NK-92 (cell line): ENCODE data around the gene STAG1.
"Not testable (repeated sequence)": the region's sequence is repeated elsewhere in the genome, so short reads cannot be mapped to it uniquely, and the experiment has no call there.

Source experiments
- DNase-seq: peaks from one replicate; lab custom pipeline; 2025; ENCODE audit not compliant: unreplicated experiment; lab: John Stamatoyannopoulos, UW

The STAG1 gene

GRCh38 chr3:136749091-136749490 is 3.1 kb downstream of the STAG1 start:
- DNase-seq: no peak

- no peak for DNase-seq
Observed at GRCh38 chr3:136745916-136746315, 6.3 kb downstream of the STAG1 start.

- no peak for DNase-seq
Observed at GRCh38 chr3:136741063-136741462, 11.1 kb downstream of the STAG1 start.

- no peak for DNase-seq
Observed at GRCh38 chr3:136740351-136740958, 11.7 kb downstream of the STAG1 start.

- not testable (repeated sequence) for DNase-seq
Observed at GRCh38 chr3:136736950-136737349, 15.2 kb downstream of the STAG1 start.

GRCh38 chr3:136735103-136735502 is 17.1 kb downstream of the STAG1 start:
- DNase-seq: no peak

- DNase-seq: no peak
Observed at GRCh38 chr3:136734382-136735070, 17.7 kb downstream of the STAG1 start.

GRCh38 chr3:136733317-136733833 is 18.8 kb downstream of the STAG1 start:
- DNase-seq: no peak

- DNase-seq: no peak
Observed at GRCh38 chr3:136731274-136731884, 20.8 kb downstream of the STAG1 start.

GRCh38 chr3:136730595-136731273 is 21.4 kb downstream of the STAG1 start:
- no peak for DNase-seq

GRCh38 chr3:136728918-136729317 is 23.3 kb downstream of the STAG1 start:
- no peak for DNase-seq

- no peak for DNase-seq
Observed at GRCh38 chr3:136728473-136728872, 23.7 kb downstream of the STAG1 start.

GRCh38 chr3:136725468-136725867 is 26.7 kb downstream of the STAG1 start:
- no peak for DNase-seq

- not testable (repeated sequence) for DNase-seq
Observed at GRCh38 chr3:136722916-136723315, 29.3 kb downstream of the STAG1 start.

GRCh38 chr3:136722399-136722798 is 29.8 kb downstream of the STAG1 start:
- DNase-seq: not testable (repeated sequence)

- no peak for DNase-seq
Observed at GRCh38 chr3:136720091-136720490, 32.1 kb downstream of the STAG1 start.

- no peak for DNase-seq
Observed at GRCh38 chr3:136716629-136717028, 35.5 kb downstream of the STAG1 start.

GRCh38 chr3:136714020-136714419 is 38.2 kb downstream of the STAG1 start:
- no peak for DNase-seq

- no peak for DNase-seq
Observed at GRCh38 chr3:136712941-136713340, 39.2 kb downstream of the STAG1 start.

GRCh38 chr3:136711888-136712287 is 40.3 kb downstream of the STAG1 start:
- DNase-seq: not testable (repeated sequence)

GRCh38 chr3:136711277-136711676 is 40.9 kb downstream of the STAG1 start:
- no peak for DNase-seq

GRCh38 chr3:136709775-136710174 is 42.4 kb downstream of the STAG1 start:
- not testable (repeated sequence) for DNase-seq
